NT2/D1 (cell line): ENCODE data around the gene ERBB2.

Experiments
- DNase-seq: peaks from one replicate; pipeline ENCODE4 v3.0.0-alpha.2; 2011; ENCODE audit warnings: low read depth, low spot score
- H3K27me3 ChIP-seq: 2 replicates; pipeline ENCODE4 v1.6.0; 2011; ENCODE audit warnings: mild to moderate bottlenecking; ENCODE audit not compliant: insufficient read length, insufficient read depth
- H3K36me3 ChIP-seq: 2 replicates; pipeline ENCODE4 v1.6.1; 2011; ENCODE audit warnings: mild to moderate bottlenecking, low read length, mixed read lengths; ENCODE audit not compliant: insufficient read depth, insufficient read length
- H3K4me1 ChIP-seq: 2 replicates; pipeline ENCODE4 v1.5.1; 2011; ENCODE audit not compliant: insufficient read depth, insufficient read length
- H3K4me3 ChIP-seq: 2 replicates; pipeline ENCODE4 v1.5.1; 2011; ENCODE audit warnings: low read depth; ENCODE audit not compliant: insufficient read length
- H3K9ac ChIP-seq: 2 replicates; pipeline ENCODE4 v1.6.0; 2011; ENCODE audit warnings: low read depth; ENCODE audit not compliant: insufficient read length
- H3K9me3 ChIP-seq: 2 replicates; pipeline ENCODE4 v1.5.1; 2011; ENCODE audit warnings: mild to moderate bottlenecking, low read length; ENCODE audit not compliant: insufficient read depth
- SUZ12 ChIP-seq: IDR thresholded peaks from 2 replicates; pipeline ENCODE4 v1.6.1; 2011; ENCODE audit not compliant: insufficient read length, insufficient read depth; ENCODE audit errors: extremely low read depth
- YY1 ChIP-seq: IDR thresholded peaks from 2 replicates; pipeline ENCODE4 v1.6.1; 2011; ENCODE audit not compliant: insufficient read length, insufficient read depth
- ZNF274 ChIP-seq: IDR thresholded peaks from 2 replicates; pipeline ENCODE4 v1.6.1; 2011; ENCODE audit warnings: mild to moderate bottlenecking, low read depth, low read length

ERBB2 gene

GRCh38 chr17:39699818-39700147 is at the start of gene ERBB2:
Gene ERBB2, plus strand, starts transcription at chr17:39700064. Its CDS starts 175 bp downstream, at chr17:39700239.
- TF ChIP-seq YY1 (no peak), ZNF274 (no peak), SUZ12 (no peak)
- peak; percentile 65 for DNase-seq
- Histone ChIP-seq H3K9ac (peak within 1 kb of the TSS; percentile 90), H3K4me1 (peaks cover 36% of the 10 kb centered on the region), H3K27me3 (no peaks in the 10 kb centered on the region), H3K9me3 (no peaks in the 10 kb centered on the region), H3K4me3 (peak within 1 kb of the TSS; percentile 69), H3K36me3 (peaks cover 13% of the 10 kb centered on the region)

GRCh38 chr17:39650121-39650579 is 49.7 kb upstream of the ERBB2 start:
- H3K27me3 ChIP-seq: no peaks in the 10 kb centered on the region
- peaks cover 23% of the 10 kb centered on the region for H3K4me1 ChIP-seq
- DNase-seq: no peak
- H3K36me3 ChIP-seq: peaks cover 9% of the 10 kb centered on the region
- TF ChIP-seq ZNF274: no peak
- TF ChIP-seq YY1: no peak
- no peak for TF ChIP-seq SUZ12
- no peaks in the 10 kb centered on the region for H3K9me3 ChIP-seq
- no peak overlapping the region for H3K4me3 ChIP-seq
- H3K9ac ChIP-seq: no peak overlapping the region

GRCh38 chr17:39651923-39652586 is 47.8 kb upstream of the ERBB2 start:
- TF ChIP-seq YY1: no peak
- TF ChIP-seq SUZ12: no peak
- no peak for TF ChIP-seq ZNF274
- Histone ChIP-seq H3K4me3 (no peak overlapping the region), H3K27me3 (no peaks in the 10 kb centered on the region), H3K36me3 (peaks cover 20% of the 10 kb centered on the region), H3K9me3 (no peaks in the 10 kb centered on the region), H3K4me1 (peaks cover 28% of the 10 kb centered on the region), H3K9ac (peak overlapping the region; percentile 59)
- no peak for DNase-seq

- Histone ChIP-seq H3K36me3 (peaks cover 23% of the 10 kb centered on the region), H3K4me3 (no peak overlapping the region), H3K9ac (peak overlapping the region; percentile 59), H3K4me1 (peaks cover 26% of the 10 kb centered on the region), H3K27me3 (no peaks in the 10 kb centered on the region), H3K9me3 (no peaks in the 10 kb centered on the region)
- peak; percentile 14 for TF ChIP-seq YY1
- TF ChIP-seq SUZ12: no peak
- DNase-seq: peak; percentile 70
Measured at GRCh38 chr17:39652587-39653315, 47.1 kb upstream of the ERBB2 start.

- Histone ChIP-seq H3K27me3 (no peaks in the 10 kb centered on the region), H3K9ac (peak overlapping the region; percentile 52), H3K36me3 (peaks cover 26% of the 10 kb centered on the region), H3K9me3 (no peaks in the 10 kb centered on the region), H3K4me3 (no peak overlapping the region), H3K4me1 (peaks cover 28% of the 10 kb centered on the region)
- TF ChIP-seq YY1 (no peak), SUZ12 (no peak), ZNF274 (no peak)
- DNase-seq: no peak
Measured at GRCh38 chr17:39653316-39653661, 46.6 kb upstream of the ERBB2 start.

- Histone ChIP-seq H3K36me3 (peaks cover 31% of the 10 kb centered on the region), H3K9me3 (no peaks in the 10 kb centered on the region), H3K4me1 (peaks cover 28% of the 10 kb centered on the region), H3K4me3 (no peak overlapping the region), H3K27me3 (no peaks in the 10 kb centered on the region), H3K9ac (peak overlapping the region; percentile 52)
- DNase-seq: no peak
- TF ChIP-seq YY1 (no peak), SUZ12 (no peak), ZNF274 (no peak)
Measured at GRCh38 chr17:39653662-39654331, 46.1 kb upstream of the ERBB2 start.

GRCh38 chr17:39655105-39655504 is 44.8 kb upstream of the ERBB2 start:
- no peak for DNase-seq
- no peak for TF ChIP-seq SUZ12
- TF ChIP-seq YY1: no peak
- Histone ChIP-seq H3K4me1 (peaks cover 30% of the 10 kb centered on the region), H3K27me3 (no peaks in the 10 kb centered on the region), H3K4me3 (no peak overlapping the region), H3K36me3 (peaks cover 39% of the 10 kb centered on the region), H3K9me3 (no peaks in the 10 kb centered on the region), H3K9ac (no peak overlapping the region)
